SK-N-SH treated with all-trans-retinoic acid at 6 μM for 48 hours (cell line): ENCODE results near the gene SLC4A11.

ENCODE experiments used
- ATAC-seq: fragments of 200-7000 bp; cut with Tn5 transposase; 3 replicates; pipeline ENCODE4 v1.9.1; 2020; ENCODE audit warnings: mild to moderate bottlenecking, moderate library complexity
- ARNTL ChIP-seq: fragments of 450-650 bp; formaldehyde crosslinking; IDR thresholded peaks from 2 replicates; pipeline ENCODE4 v1.5.0; 2020; ENCODE audit warnings: low read depth, mild to moderate bottlenecking, moderate library complexity, borderline replicate concordance
- BACH2 ChIP-seq: fragments of 250-450 bp; sonication (Bioruptor Pico); IDR thresholded peaks from 2 replicates; pipeline ENCODE4 v1.9.0; 2021; ENCODE audit warnings: mild to moderate bottlenecking, borderline replicate concordance
- CREB5 ChIP-seq: fragments of 250-450 bp; sonication (Bioruptor Pico); IDR thresholded peaks from 2 replicates; pipeline ENCODE4 v1.5.1; 2020; ENCODE audit warnings: low read depth, mild to moderate bottlenecking, moderate library complexity
- CSDC2 ChIP-seq: fragments of 250-450 bp; sonication (Bioruptor Pico); IDR thresholded peaks from 2 replicates; pipeline ENCODE4 v1.5.0; 2020; ENCODE audit warnings: mild to moderate bottlenecking, moderate library complexity
- ESRRG ChIP-seq: fragments of 250-450 bp; sonication (Bioruptor Pico); IDR thresholded peaks from 2 replicates; pipeline ENCODE4 v1.6.1; 2021; ENCODE audit warnings: mild to moderate bottlenecking
- GLIS3 ChIP-seq: fragments of 250-450 bp; sonication (Bioruptor Pico); IDR thresholded peaks from 2 replicates; pipeline ENCODE4 v1.5.0; 2020; ENCODE audit warnings: mild to moderate bottlenecking, moderate library complexity
- ISL1 ChIP-seq: fragments of 250-450 bp; sonication (Bioruptor Pico); IDR thresholded peaks from 2 replicates; pipeline ENCODE4 v2.1.2; 2022; ENCODE audit warnings: mild to moderate bottlenecking, moderate library complexity
- OSR1 ChIP-seq: fragments of 250-450 bp; sonication (Bioruptor Pico); IDR thresholded peaks from 2 replicates; pipeline ENCODE4 v1.8.0; 2022; ENCODE audit warnings: moderate library complexity, mild to moderate bottlenecking, inconsistent platforms
- POU6F1 ChIP-seq: fragments of 250-450 bp; sonication (Bioruptor Pico); IDR thresholded peaks from 2 replicates; pipeline ENCODE4 v1.8.0; 2021; ENCODE audit warnings: low read depth, mild to moderate bottlenecking, moderate library complexity, borderline replicate concordance
- RARB ChIP-seq: fragments of 250-450 bp; sonication (Bioruptor Pico); IDR thresholded peaks from 2 replicates; pipeline ENCODE4 v1.8.0; 2021; ENCODE audit warnings: mild to moderate bottlenecking, moderate library complexity
- SNAI2 ChIP-seq: fragments of 250-450 bp; sonication (Bioruptor Pico); IDR thresholded peaks from 2 replicates; pipeline ENCODE4 v1.5.0; 2020; ENCODE audit warnings: mild to moderate bottlenecking, moderate library complexity
- TCF4 ChIP-seq: fragments of 250-450 bp; sonication (Bioruptor Pico); IDR thresholded peaks from 2 replicates; pipeline ENCODE4 v1.8.0; 2021; ENCODE audit warnings: mild to moderate bottlenecking, moderate library complexity, borderline replicate concordance
- TOX ChIP-seq: fragments of 250-450 bp; sonication (Bioruptor Pico); IDR thresholded peaks from 2 replicates; pipeline ENCODE4 v1.8.0; 2021; ENCODE audit warnings: mild to moderate bottlenecking, moderate library complexity, borderline replicate concordance
- ZFP3 ChIP-seq: fragments of 250-450 bp; sonication (Bioruptor Pico); IDR thresholded peaks from 2 replicates; pipeline ENCODE4 v1.5.0; 2020; ENCODE audit warnings: mild to moderate bottlenecking, moderate library complexity
- ZFP30 ChIP-seq: fragments of 450-650 bp; formaldehyde crosslinking; IDR thresholded peaks from 2 replicates; pipeline ENCODE4 v1.5.0; 2022; ENCODE audit warnings: mild to moderate bottlenecking, moderate library complexity
- ZNF565 ChIP-seq: fragments of 450-650 bp; formaldehyde crosslinking; conservative IDR thresholded peaks from 2 replicates; pipeline ENCODE4 v1.5.0; 2020; ENCODE audit warnings: low read depth, mild to moderate bottlenecking, moderate library complexity
- ZNF70 ChIP-seq: fragments of 450-650 bp; formaldehyde crosslinking; IDR thresholded peaks from 2 replicates; pipeline ENCODE4 v1.5.0; 2020; ENCODE audit warnings: mild to moderate bottlenecking, moderate library complexity
- ZNF8 ChIP-seq: fragments of 450-650 bp; formaldehyde crosslinking; IDR thresholded peaks from 2 replicates; pipeline ENCODE4 v1.5.0; 2020; ENCODE audit warnings: mild to moderate bottlenecking, moderate library complexity
- TF ChIP-seq, protein P1 (sequence below): fragments of 250-450 bp; sonication (Bioruptor Pico); IDR thresholded peaks from 2 replicates; pipeline ENCODE4 v1.5.1; 2021; ENCODE audit warnings: mild to moderate bottlenecking, moderate library complexity

SLC4A11 gene

DNA sequence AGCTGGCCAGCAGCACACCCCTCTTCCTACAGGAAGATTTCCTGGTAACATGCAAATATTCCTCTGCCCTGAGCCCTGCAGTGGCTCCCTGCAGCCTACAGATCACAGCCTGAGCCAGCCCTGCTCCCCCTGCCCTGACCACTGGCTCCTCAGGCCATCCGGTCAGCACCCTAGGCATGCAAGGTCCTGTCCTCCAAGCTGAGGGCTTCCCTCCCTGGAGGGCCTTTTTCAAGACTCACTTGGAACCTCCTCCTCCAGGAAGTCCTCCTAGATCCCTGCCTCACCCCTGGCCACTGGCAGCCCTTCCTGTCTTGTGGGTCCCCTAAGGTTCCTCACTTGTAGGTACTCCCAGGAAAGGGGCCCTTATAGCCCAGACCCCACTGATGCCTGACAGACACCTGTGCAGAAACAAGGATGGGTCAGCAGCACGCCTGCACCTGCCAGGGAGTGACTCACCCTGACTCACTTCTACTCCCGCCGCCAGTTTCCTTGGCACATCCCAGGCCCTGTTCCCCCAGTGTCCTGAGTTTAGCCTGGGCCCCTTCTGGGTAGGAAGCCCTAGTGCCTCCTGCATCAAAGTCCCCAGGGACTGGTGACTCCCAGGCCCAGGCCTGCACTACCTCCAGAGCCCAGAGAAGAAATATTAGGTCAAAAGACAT, 3.2 kb downstream of the SLC4A11 start:
- ATAC-seq = peak; percentile 22
- TF ChIP-seq GLIS3 (CRISPR knock-in tag) (no peak), ZNF565 (CRISPR knock-in tag) (no peak), RARB (CRISPR knock-in tag) (no peak), POU6F1 (CRISPR knock-in tag) (no peak), ZNF70 (CRISPR knock-in tag) (no peak), TCF4 (CRISPR knock-in tag) (no peak), ZFP30 (CRISPR knock-in tag) (no peak), TOX (CRISPR knock-in tag) (no peak), CREB5 (no peak), CSDC2 (CRISPR knock-in tag) (no peak)

- no peak for TF ChIP-seq TCF4 (CRISPR knock-in tag)
- TF ChIP-seq ZNF70 (CRISPR knock-in tag) = no peak
- TF ChIP-seq ESRRG (CRISPR knock-in tag) = no peak
- TF ChIP-seq ZFP30 (CRISPR knock-in tag) = no peak
- TF ChIP-seq, protein P1, sequence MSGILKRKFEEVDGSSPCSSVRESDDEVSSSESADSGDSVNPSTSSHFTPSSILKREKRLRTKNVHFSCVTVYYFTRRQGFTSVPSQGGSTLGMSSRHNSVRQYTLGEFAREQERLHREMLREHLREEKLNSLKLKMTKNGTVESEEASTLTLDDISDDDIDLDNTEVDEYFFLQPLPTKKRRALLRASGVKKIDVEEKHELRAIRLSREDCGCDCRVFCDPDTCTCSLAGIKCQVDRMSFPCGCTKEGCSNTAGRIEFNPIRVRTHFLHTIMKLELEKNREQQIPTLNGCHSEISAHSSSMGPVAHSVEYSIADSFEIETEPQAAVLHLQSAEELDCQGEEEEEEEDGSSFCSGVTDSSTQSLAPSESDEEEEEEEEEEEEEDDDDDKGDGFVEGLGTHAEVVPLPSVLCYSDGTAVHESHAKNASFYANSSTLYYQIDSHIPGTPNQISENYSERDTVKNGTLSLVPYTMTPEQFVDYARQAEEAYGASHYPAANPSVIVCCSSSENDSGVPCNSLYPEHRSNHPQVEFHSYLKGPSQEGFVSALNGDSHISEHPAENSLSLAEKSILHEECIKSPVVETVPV (CRISPR knock-in tag) = no peak
- no peak for TF ChIP-seq RARB (CRISPR knock-in tag)
- TF ChIP-seq ZFP3 (CRISPR knock-in tag) = no peak
- no peak for TF ChIP-seq ARNTL (CRISPR knock-in tag)
- no peak for TF ChIP-seq ZNF8 (CRISPR knock-in tag)
- ATAC-seq = no peak
These were observed 4.9 kb downstream of the SLC4A11 start for GRCh38 chr20:3233991-3234498.

GRCh38 chr20:3233131-3233990, 5.6 kb downstream of the SLC4A11 start:
- ATAC-seq = no peak
- TF ChIP-seq ZNF565 (CRISPR knock-in tag) (no peak), CSDC2 (CRISPR knock-in tag) (no peak), ARNTL (CRISPR knock-in tag) (no peak), ZFP3 (CRISPR knock-in tag) (no peak), TOX (CRISPR knock-in tag) (no peak), RARB (CRISPR knock-in tag) (no peak), GLIS3 (CRISPR knock-in tag) (no peak), POU6F1 (CRISPR knock-in tag) (no peak), OSR1 (CRISPR knock-in tag) (no peak), ISL1 (no peak), ZNF70 (CRISPR knock-in tag) (no peak), SNAI2 (CRISPR knock-in tag) (no peak), ZNF8 (CRISPR knock-in tag) (no peak), CREB5 (no peak), BACH2 (CRISPR knock-in tag) (no peak)
- TF ChIP-seq, protein P1 (CRISPR knock-in tag) = no peak
